A549 (cell line): Measurements from ENCODE around the gene SRRD. TPM values are rescaled to one million over a fixed set of nuclear protein-coding genes. Genes with fewer than 3 reads are reported as not detected.

Source experiments
- ATAC-seq, 2 experiments: fragments of 200-7000 bp in 1 of 2; fragments of >200 bp in 1 of 2; cut with Nextera tagmentation in 1 of 2; cut with Tn5 transposase in 1 of 2; 3 replicates each; pipeline versions ENCODE4 v1.8.0 to v1.9.1; 2018 to 2020; ENCODE audit warnings: mild to moderate bottlenecking in 1 of 2, moderate library complexity in 1 of 2
- CTCF ChIA-PET: fragments of 300-600 bp; sonication (Branson Sonifier 250); formaldehyde crosslinking; extraction: SDS; loops from one replicate; lab custom pipeline; 2021; ENCODE audit warnings: antibody characterized with exemption, inconsistent platforms; lab: Yijun Ruan, JAX
- POLR2A ChIA-PET: fragments of 350-600 bp; formaldehyde crosslinking; extraction: SDS; loops from one replicate; lab custom pipeline; 2021; ENCODE audit warnings: antibody characterized with exemption, inconsistent platforms; lab: Yijun Ruan, JAX
- DNase-seq, 2 experiments: peaks; one replicate each; pipeline versions ENCODE4 v3.0.0 to v3.0.0-alpha.2; 2011 to 2016; ENCODE audit warnings: low read depth in 1 of 2, low spot score in 1 of 2
- FAIRE-seq: peaks from 2 replicates; lab custom pipeline; 2011; peaks lifted over from hg19 to GRCh38; lab: Jason Lieb, UNC
- H3K27ac ChIP-seq, 2 experiments: fragments of >200 bp; sonication (Bioruptor Twin); formaldehyde crosslinking; 3 replicates each; pipeline ENCODE4 v1.5.1; 2016 to 2017
- H3K4me1 ChIP-seq: fragments of >200 bp; sonication (Bioruptor Twin); formaldehyde crosslinking; 3 replicates; pipeline ENCODE4 v1.6.1; 2016
- H3K4me2 ChIP-seq: fragments of >200 bp; sonication (Bioruptor Twin); formaldehyde crosslinking; 3 replicates; pipeline ENCODE4 v1.6.1; 2016
- H3K4me3 ChIP-seq: fragments of >200 bp; sonication (Bioruptor Twin); formaldehyde crosslinking; 3 replicates; pipeline ENCODE4 v1.5.1; 2016
- H3K9me3 ChIP-seq: fragments of >200 bp; sonication (Bioruptor Twin); formaldehyde crosslinking; 3 replicates; pipeline ENCODE4 v1.6.1; 2016
- BHLHE40 ChIP-seq: IDR thresholded peaks from 2 replicates; pipeline ENCODE4 v1.6.1; 2012; ENCODE audit warnings: low read depth, low read length, inconsistent platforms
- CEBPB ChIP-seq, 2 experiments: fragments of >200 bp in 1 of 2; sonication (Bioruptor Twin) in 1 of 2; formaldehyde crosslinking in 1 of 2; IDR thresholded peaks; 2 replicates each; pipeline ENCODE4 v1.6.1; 2012 to 2016
- CHD4 ChIP-seq: fragments of 200-600 bp; sonication (generic); IDR thresholded peaks from 2 replicates; pipeline ENCODE4 v1.6.1; 2016; ENCODE audit warnings: antibody characterized with exemption, mild to moderate bottlenecking, borderline replicate concordance
- EHMT2 ChIP-seq: fragments of 200-600 bp; sonication (generic); IDR thresholded peaks from 2 replicates; pipeline ENCODE4 v1.6.1; 2016; ENCODE audit warnings: antibody characterized with exemption, low read depth, mild to moderate bottlenecking, moderate library complexity
- ESRRA ChIP-seq: fragments of 150-350 bp; IDR thresholded peaks from 2 replicates; pipeline ENCODE4 v1.6.1; 2014; ENCODE audit warnings: mild to moderate bottlenecking, low read length, borderline replicate concordance
- FOSL2 ChIP-seq, 2 experiments: fragments of 450-650 bp in 1 of 2; fragments of >200 bp in 1 of 2; sonication (Bioruptor Twin) in 1 of 2; formaldehyde crosslinking; IDR thresholded peaks; 2 replicates each; pipeline versions ENCODE4 v1.5.0 to v1.6.1; 2016 to 2020; ENCODE audit warnings: mild to moderate bottlenecking in 1 of 2, moderate library complexity in 1 of 2
- GATA3 ChIP-seq: IDR thresholded peaks from 2 replicates; pipeline ENCODE4 v1.6.1; 2012; ENCODE audit warnings: borderline replicate concordance
- HOXB5 ChIP-seq: fragments of 250-450 bp; sonication (Bioruptor Pico); IDR thresholded peaks from 2 replicates; pipeline ENCODE4 v1.5.0; 2020; ENCODE audit warnings: mild to moderate bottlenecking, moderate library complexity
- MAFK ChIP-seq: fragments of 450-650 bp; IDR thresholded peaks from 2 replicates; pipeline ENCODE4 v1.6.1; 2014; ENCODE audit not compliant: partially characterized antibody
- MYC ChIP-seq: IDR thresholded peaks from 2 replicates; pipeline ENCODE4 v1.6.1; 2012; ENCODE audit warnings: mild to moderate bottlenecking, inconsistent platforms, low read length, improper control_type of control experiment, borderline replicate concordance
- NFE2L2 ChIP-seq: fragments of 150-350 bp; conservative IDR thresholded peaks from 2 replicates; pipeline ENCODE4 v1.6.1; 2014; ENCODE audit warnings: low read length
- NPAS2 ChIP-seq: fragments of 250-450 bp; sonication (Bioruptor Pico); IDR thresholded peaks from 2 replicates; pipeline ENCODE4 v1.8.0; 2022; ENCODE audit warnings: mild to moderate bottlenecking, moderate library complexity, borderline replicate concordance
- PHF8 ChIP-seq: fragments of 200-600 bp; sonication (generic); IDR thresholded peaks from 2 replicates; pipeline ENCODE4 v1.6.1; 2016; ENCODE audit warnings: low read depth, mild to moderate bottlenecking, antibody characterized with exemption, moderate library complexity, borderline replicate concordance
- RAD21 ChIP-seq, 2 experiments: fragments of >200 bp in 1 of 2; sonication (Bioruptor Twin) in 1 of 2; formaldehyde crosslinking in 1 of 2; IDR thresholded peaks in 1 of 2; conservative IDR thresholded peaks in 1 of 2; 2 replicates in 1 of 2; 3 replicates in 1 of 2; pipeline ENCODE4 v1.6.1; 2012 to 2018; ENCODE audit warnings: inconsistent platforms in 1 of 2
- TP53 ChIP-seq: fragments of 250-450 bp; sonication (Bioruptor Pico); IDR thresholded peaks from 2 replicates; pipeline ENCODE4 v1.5.0; 2021; ENCODE audit warnings: mild to moderate bottlenecking, moderate library complexity
- WGBS: methylation state at CpG from one replicate; pipeline ENCODE4 v1.1.6; 2017; ENCODE audit errors: missing lambda C conversion rate; 5-methylcytosine and 5-hydroxymethylcytosine counted together
- polyA plus RNA-seq, 4 experiments: library from polyadenylated mRNA; depleted of rRNA in 3 of 4; stranded (reverse); fragments of >200 nt; fragmentation: RNase III in 1 of 4; extraction: RNeasy Plus Mini Kit Qiagen cat#74134 plus additional on column Dnase treatment in 1 of 4; gene quantifications; 2 replicates in 3 of 4; 3 replicates in 1 of 4; pipeline ENCODE4 v1.2.3, GENCODE V29; 2011 to 2017
- TF ChIP-seq, protein P1 (sequence below): fragments of >200 bp; sonication (Bioruptor Twin); formaldehyde crosslinking; IDR thresholded peaks from 3 replicates; pipeline ENCODE4 v1.5.1; 2016
- TF ChIP-seq, protein P2 (sequence below): fragments of >200 bp; sonication (Bioruptor Twin); formaldehyde crosslinking; IDR thresholded peaks from 2 replicates; pipeline ENCODE4 v1.6.1; 2016
- TF ChIP-seq, protein P3 (sequence below): fragments of 250-450 bp; sonication (Bioruptor Pico); IDR thresholded peaks from 2 replicates; pipeline ENCODE4 v1.5.0; 2020; ENCODE audit warnings: low read depth, mild to moderate bottlenecking, moderate library complexity
- TF ChIP-seq, protein P4 (sequence below): fragments of 250-450 bp; sonication (Bioruptor Pico); IDR thresholded peaks from 2 replicates; pipeline ENCODE4 v1.5.0; 2021; ENCODE audit warnings: mild to moderate bottlenecking, moderate library complexity, borderline replicate concordance
- TF ChIP-seq, protein P5 (sequence below): fragments of 450-650 bp; IDR thresholded peaks from 2 replicates; pipeline ENCODE4 v1.6.1; 2014; ENCODE audit warnings: antibody characterized with exemption
- TF ChIP-seq, protein P6 (sequence below): IDR thresholded peaks from 2 replicates; pipeline ENCODE4 v1.6.1; 2012; ENCODE audit warnings: low read depth, borderline replicate concordance
- TF ChIP-seq, protein P7 (sequence below): fragments of >200 bp; sonication (Bioruptor Twin); formaldehyde crosslinking; IDR thresholded peaks from 3 replicates; pipeline ENCODE4 v1.6.1; 2016

The SRRD gene
- polyA plus RNA-seq, 2 of the 4 experiments (the other 2 are of a cell fraction): 14.1 to 36.4 TPM

DNA sequence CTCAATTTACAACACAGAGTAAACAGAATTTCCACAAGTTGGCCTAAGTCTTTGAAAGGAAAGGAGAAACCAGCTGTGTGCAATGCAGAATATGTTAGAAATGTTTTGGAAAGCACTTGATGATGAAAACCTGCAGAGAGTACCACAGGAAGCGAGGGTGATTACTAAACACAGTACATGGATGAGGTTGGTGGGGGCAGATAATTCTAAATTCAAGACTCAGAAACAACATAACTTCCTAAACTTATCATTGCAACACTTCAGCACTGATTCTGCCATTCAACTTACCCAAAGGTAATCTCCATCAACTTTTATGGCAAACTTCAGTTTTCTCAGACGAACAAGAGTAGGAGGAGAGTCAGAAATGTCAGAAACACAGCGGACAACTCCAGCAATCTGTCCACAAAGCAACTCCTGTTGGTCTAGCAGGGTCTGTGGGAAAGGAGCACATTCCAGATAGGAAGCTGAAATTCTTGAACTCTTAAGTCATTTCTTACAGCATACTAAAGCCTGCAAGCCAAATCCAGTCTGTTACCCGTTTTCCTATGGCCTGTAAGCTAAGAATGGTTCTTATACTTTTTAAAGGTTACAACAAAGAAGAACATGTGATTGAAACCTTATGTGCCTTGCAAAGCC is 6.9 kb upstream of the SRRD start:
- H3K27ac ChIP-seq: no peak overlapping the region
- H3K9me3 ChIP-seq: no peaks in the 10 kb centered on the region
- 90% methylated on average over 4 of the region's 4 CpGs for WGBS
- TF ChIP-seq HOXB5 (CRISPR knock-in tag) (no peak), NFE2L2 (no peak)
- TF ChIP-seq, all 56 proteins: peak for 0
- peaks cover 5% of the 10 kb centered on the region for H3K4me1 ChIP-seq
- FAIRE-seq: no peak
- ChIA-PET POLR2A (interaction anchor here (0.6 kb wide), 1 partner anchor 28 kb away, joined by 3 read pairs; no protein-coding TSS in a partner anchor), CTCF (interaction anchor here (0.9 to 1.1 kb wide), 2 partner anchors 15 to 26 kb away, joined by 3 read pairs; no protein-coding TSS in a partner anchor)
- no peak overlapping the region for H3K4me3 ChIP-seq
- no peak overlapping the region for H3K4me2 ChIP-seq
- no peak for ATAC-seq
- DNase-seq: no peak

DNA sequence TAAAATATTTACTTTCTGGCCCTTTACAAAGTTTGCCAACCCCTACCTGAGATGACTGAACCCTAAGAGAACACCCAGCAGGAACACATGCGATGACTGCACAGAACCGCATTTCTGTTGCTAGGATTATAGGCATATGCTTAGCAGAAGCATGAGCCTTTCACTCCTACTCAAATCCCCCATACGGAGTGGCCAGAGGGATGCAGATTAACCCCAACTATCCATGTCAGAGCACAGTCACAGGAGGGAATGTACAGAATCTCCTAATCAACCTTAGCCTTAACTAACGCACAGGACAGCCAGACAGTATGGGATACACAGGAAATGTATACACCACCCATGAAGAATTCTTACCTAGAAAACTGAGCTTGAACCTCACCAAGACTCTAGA is 6.3 kb upstream of the SRRD start:
- TF ChIP-seq, protein P1, sequence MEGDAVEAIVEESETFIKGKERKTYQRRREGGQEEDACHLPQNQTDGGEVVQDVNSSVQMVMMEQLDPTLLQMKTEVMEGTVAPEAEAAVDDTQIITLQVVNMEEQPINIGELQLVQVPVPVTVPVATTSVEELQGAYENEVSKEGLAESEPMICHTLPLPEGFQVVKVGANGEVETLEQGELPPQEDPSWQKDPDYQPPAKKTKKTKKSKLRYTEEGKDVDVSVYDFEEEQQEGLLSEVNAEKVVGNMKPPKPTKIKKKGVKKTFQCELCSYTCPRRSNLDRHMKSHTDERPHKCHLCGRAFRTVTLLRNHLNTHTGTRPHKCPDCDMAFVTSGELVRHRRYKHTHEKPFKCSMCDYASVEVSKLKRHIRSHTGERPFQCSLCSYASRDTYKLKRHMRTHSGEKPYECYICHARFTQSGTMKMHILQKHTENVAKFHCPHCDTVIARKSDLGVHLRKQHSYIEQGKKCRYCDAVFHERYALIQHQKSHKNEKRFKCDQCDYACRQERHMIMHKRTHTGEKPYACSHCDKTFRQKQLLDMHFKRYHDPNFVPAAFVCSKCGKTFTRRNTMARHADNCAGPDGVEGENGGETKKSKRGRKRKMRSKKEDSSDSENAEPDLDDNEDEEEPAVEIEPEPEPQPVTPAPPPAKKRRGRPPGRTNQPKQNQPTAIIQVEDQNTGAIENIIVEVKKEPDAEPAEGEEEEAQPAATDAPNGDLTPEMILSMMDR: no peak
- TF ChIP-seq, protein P2, sequence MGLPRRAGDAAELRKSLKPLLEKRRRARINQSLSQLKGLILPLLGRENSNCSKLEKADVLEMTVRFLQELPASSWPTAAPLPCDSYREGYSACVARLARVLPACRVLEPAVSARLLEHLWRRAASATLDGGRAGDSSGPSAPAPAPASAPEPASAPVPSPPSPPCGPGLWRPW: no peak
- no peak for TF ChIP-seq BHLHE40
- TF ChIP-seq RAD21 (conservative IDR thresholded peaks at IDR 0.05 in 1 of 2, IDR thresholded peaks at IDR 0.05 in 1 of 2): no peak
- TF ChIP-seq ESRRA: no peak
- TF ChIP-seq MAFK: no peak
- TF ChIP-seq CHD4: no peak
- TF ChIP-seq NPAS2: no peak
- TF ChIP-seq, protein P3, sequence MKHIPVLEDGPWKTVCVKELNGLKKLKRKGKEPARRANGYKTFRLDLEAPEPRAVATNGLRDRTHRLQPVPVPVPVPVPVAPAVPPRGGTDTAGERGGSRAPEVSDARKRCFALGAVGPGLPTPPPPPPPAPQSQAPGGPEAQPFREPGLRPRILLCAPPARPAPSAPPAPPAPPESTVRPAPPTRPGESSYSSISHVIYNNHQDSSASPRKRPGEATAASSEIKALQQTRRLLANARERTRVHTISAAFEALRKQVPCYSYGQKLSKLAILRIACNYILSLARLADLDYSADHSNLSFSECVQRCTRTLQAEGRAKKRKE: no peak
- TF ChIP-seq, protein P4, sequence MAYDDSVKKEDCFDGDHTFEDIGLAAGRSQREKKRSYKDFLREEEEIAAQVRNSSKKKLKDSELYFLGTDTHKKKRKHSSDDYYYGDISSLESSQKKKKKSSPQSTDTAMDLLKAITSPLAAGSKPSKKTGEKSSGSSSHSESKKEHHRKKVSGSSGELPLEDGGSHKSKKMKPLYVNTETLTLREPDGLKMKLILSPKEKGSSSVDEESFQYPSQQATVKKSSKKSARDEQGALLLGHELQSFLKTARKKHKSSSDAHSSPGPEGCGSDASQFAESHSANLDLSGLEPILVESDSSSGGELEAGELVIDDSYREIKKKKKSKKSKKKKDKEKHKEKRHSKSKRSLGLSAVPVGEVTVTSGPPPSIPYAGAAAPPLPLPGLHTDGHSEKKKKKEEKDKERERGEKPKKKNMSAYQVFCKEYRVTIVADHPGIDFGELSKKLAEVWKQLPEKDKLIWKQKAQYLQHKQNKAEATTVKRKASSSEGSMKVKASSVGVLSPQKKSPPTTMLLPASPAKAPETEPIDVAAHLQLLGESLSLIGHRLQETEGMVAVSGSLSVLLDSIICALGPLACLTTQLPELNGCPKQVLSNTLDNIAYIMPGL (CRISPR knock-in tag): no peak
- TF ChIP-seq, protein P5, sequence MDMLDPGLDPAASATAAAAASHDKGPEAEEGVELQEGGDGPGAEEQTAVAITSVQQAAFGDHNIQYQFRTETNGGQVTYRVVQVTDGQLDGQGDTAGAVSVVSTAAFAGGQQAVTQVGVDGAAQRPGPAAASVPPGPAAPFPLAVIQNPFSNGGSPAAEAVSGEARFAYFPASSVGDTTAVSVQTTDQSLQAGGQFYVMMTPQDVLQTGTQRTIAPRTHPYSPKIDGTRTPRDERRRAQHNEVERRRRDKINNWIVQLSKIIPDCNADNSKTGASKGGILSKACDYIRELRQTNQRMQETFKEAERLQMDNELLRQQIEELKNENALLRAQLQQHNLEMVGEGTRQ: no peak
- TF ChIP-seq, protein P6, sequence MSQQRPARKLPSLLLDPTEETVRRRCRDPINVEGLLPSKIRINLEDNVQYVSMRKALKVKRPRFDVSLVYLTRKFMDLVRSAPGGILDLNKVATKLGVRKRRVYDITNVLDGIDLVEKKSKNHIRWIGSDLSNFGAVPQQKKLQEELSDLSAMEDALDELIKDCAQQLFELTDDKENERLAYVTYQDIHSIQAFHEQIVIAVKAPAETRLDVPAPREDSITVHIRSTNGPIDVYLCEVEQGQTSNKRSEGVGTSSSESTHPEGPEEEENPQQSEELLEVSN: no peak
- TF ChIP-seq PHF8: no peak
- TF ChIP-seq, protein P7, sequence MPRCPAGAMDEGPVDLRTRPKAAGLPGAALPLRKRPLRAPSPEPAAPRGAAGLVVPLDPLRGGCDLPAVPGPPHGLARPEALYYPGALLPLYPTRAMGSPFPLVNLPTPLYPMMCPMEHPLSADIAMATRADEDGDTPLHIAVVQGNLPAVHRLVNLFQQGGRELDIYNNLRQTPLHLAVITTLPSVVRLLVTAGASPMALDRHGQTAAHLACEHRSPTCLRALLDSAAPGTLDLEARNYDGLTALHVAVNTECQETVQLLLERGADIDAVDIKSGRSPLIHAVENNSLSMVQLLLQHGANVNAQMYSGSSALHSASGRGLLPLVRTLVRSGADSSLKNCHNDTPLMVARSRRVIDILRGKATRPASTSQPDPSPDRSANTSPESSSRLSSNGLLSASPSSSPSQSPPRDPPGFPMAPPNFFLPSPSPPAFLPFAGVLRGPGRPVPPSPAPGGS: no peak
- TF ChIP-seq MYC: no peak
- no peak for TF ChIP-seq GATA3
- no peak for TF ChIP-seq CEBPB (IDR thresholded peaks at IDR 0.05)
- no peak for TF ChIP-seq TP53 (CRISPR knock-in tag)
- no peak for TF ChIP-seq FOSL2 (IDR thresholded peaks at IDR 0.05)
- no peak for TF ChIP-seq FOSL2 (CRISPR knock-in tag; IDR thresholded peaks at IDR 0.05)
- TF ChIP-seq EHMT2: no peak
- ChIA-PET POLR2A (interaction anchor here (0.6 kb wide), 1 partner anchor 28 kb away, joined by 3 read pairs; no protein-coding TSS in a partner anchor), CTCF (interaction anchor here (0.9 to 1.1 kb wide), 2 partner anchors 16 to 26 kb away, joined by 3 read pairs; no protein-coding TSS in a partner anchor)
- no peak for FAIRE-seq
- no peak for ATAC-seq
- no peak for DNase-seq
- H3K9me3 ChIP-seq: no peaks in the 10 kb centered on the region
- H3K4me2 ChIP-seq: no peak overlapping the region
- 53% methylated on average over 4 of the region's 4 CpGs for WGBS
- H3K27ac ChIP-seq: no peak overlapping the region
- no peak overlapping the region for H3K4me3 ChIP-seq
- peaks cover 3% of the 10 kb centered on the region; the same call in 1 of the 3 replicates for H3K4me1 ChIP-seq
